BJ (cell line): ENCODE measurements around the gene ZW10. TPM values are rescaled to one million over a fixed set of nuclear protein-coding genes. Genes with fewer than 3 reads are reported as not detected.

Experiments used
- CTCF ChIA-PET: fragments of 350-600 bp; formaldehyde crosslinking; extraction: SDS; loops from one replicate; lab custom pipeline; 2021; ENCODE audit warnings: antibody characterized with exemption, inconsistent platforms; lab: Yijun Ruan, JAX
- POLR2A ChIA-PET: fragments of 300-600 bp; sonication (Branson Sonifier 250); formaldehyde crosslinking; extraction: SDS; loops from one replicate; lab custom pipeline; 2021; ENCODE audit warnings: antibody characterized with exemption; lab: Charles Lee
- DNase-seq: peaks from one replicate; pipeline ENCODE4 v3.0.0-alpha.2; 2011; ENCODE audit warnings: low read depth
- H3K27me3 ChIP-seq: 2 replicates; pipeline ENCODE4 v1.6.0; 2011; ENCODE audit warnings: low read length; ENCODE audit not compliant: control insufficient read depth, insufficient read depth
- H3K36me3 ChIP-seq: 2 replicates; pipeline ENCODE4 v1.5.1; 2011; ENCODE audit warnings: low read length; ENCODE audit not compliant: control insufficient read depth, insufficient read depth
- H3K4me3 ChIP-seq: 2 replicates; pipeline ENCODE4 v1.5.1; 2011; ENCODE audit warnings: low read depth, mild to moderate bottlenecking, control low read depth, low read length
- CTCF ChIP-seq: IDR thresholded peaks from 2 replicates; pipeline ENCODE4 v1.5.1; 2011; ENCODE audit warnings: low read depth, mild to moderate bottlenecking, control low read depth, inconsistent platforms, low read length, moderate library complexity; ENCODE audit not compliant: insufficient read depth
- polyA plus RNA-seq: library from polyadenylated mRNA; depleted of rRNA; stranded (reverse); fragments of >200 nt; gene quantifications from 2 replicates; pipeline ENCODE4 v1.2.3, GENCODE V29; 2011

Gene ZW10
- polyA plus RNA-seq, 1 experiment: 6.3 TPM

DNA sequence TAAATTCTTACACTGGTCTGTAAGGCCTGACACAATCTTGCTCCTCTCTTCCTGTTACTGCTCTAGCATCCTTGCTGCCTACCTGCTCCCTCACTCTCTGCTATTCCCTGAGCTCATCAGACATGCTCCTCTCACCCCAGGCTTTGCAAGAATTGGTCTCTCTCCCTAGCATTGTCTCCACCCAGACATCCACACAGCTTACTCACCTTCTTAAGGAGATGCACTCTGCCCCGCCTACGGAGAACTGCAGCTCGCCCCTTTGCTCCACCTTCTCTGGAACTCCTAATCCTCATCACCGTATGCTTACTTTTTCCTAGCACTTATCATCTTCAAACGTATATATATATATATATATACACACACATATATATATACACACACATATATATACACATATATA is 44.0 kb downstream of the ZW10 start:
- CTCF ChIA-PET: interaction anchor here (0.9 to 7.6 kb wide), 12 partner anchors 10 to 425 kb away, joined by 3 to 89 read pairs (median 4); partner anchors contain the start of gene TTC12
- no peak for TF ChIP-seq CTCF
- POLR2A ChIA-PET: no interaction called here
- DNase-seq: no peak
- Histone ChIP-seq H3K36me3 (no peaks in the 10 kb centered on the region; the same call in 1 of the 2 replicates), H3K27me3 (no peaks in the 10 kb centered on the region), H3K4me3 (no peak overlapping the region)

DNA sequence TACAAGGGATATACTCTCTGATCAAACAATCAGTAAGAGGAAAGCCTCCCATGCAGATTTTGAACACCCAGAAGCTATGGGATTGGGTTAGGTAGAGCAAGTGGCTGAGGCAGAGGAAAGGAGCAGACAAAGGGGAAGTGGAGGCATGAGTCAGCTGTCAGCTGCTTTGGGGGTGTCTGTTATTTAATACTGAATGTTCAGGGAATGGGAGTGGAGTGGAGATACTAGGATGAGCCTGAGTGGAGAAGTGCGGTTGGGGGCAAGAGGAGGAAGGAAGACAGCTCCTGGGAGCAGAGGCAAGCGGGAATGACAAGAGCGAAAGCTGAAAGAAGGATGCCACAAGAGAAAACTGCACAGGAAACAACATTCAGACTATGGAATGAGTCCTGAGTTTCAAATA is 44.7 kb downstream of the ZW10 start:
- H3K4me3 ChIP-seq: no peak overlapping the region

DNA sequence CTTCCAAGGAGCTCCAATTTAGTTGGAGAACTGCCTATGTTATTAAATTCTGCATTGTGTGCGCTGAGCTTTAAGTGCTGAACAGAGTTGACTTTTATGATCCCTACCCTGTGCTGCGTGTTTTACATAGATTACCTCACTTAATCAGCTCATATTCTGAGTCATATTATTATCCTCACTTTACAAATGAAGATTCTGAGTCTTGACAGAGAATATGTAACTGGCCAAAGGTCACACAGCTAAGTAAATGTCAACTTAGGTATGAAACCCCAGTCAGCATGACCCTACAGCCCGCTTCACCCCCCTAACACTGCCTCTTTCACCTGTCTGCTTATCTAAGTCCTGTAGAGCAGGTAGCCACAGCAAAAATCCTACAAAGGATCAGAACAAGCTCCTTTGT is 47.6 kb downstream of the ZW10 start:
- CTCF ChIA-PET: interaction anchor here (1.0 kb wide), 1 partner anchor 168 kb away, joined by 3 read pairs; no protein-coding TSS in a partner anchor
- POLR2A ChIA-PET: interaction anchor here (0.8 kb wide), 1 partner anchor 16 kb away, joined by 10 read pairs; no protein-coding TSS in a partner anchor
- H3K27me3 ChIP-seq: no peaks in the 10 kb centered on the region
- no peak for TF ChIP-seq CTCF
- DNase-seq: no peak
- no peaks in the 10 kb centered on the region for H3K36me3 ChIP-seq
- no peak overlapping the region for H3K4me3 ChIP-seq

More for the DNA sequence above, 44.7 kb downstream of the ZW10 start:
- no peak for TF ChIP-seq CTCF
- Histone ChIP-seq H3K36me3 (no peaks in the 10 kb centered on the region; the same call in 1 of the 2 replicates), H3K27me3 (no peaks in the 10 kb centered on the region)
- ChIA-PET CTCF (interaction anchor here (0.6 to 7.6 kb wide), 6 partner anchors 9 to 424 kb away, joined by 3 to 89 read pairs (median 4); no protein-coding TSS in a partner anchor), POLR2A (no interaction called here)
- no peak for DNase-seq

DNA sequence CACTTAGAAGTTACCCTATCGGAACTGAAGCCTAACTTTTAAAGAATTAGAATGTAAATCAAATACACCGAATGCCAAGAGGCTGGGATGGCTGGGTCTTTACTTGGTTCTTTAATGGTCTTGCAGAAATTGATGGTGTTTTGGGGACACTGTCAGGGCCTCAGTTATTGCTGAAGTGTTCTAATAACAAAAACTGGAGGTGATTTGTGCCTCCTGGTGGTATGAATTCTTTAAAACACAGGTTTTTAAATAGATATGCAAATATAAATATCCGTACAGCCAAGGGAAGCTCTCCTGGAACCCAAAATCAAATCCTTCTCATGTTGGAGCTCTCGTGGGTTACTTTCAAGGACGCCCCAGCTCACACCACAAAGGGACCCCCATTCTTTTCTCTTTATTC is 48.1 kb downstream of the ZW10 start:
- Histone ChIP-seq H3K27me3 (no peaks in the 10 kb centered on the region), H3K36me3 (no peaks in the 10 kb centered on the region), H3K4me3 (no peak overlapping the region)
- ChIA-PET CTCF (interaction anchor here (0.7 to 1.0 kb wide), 2 partner anchors 167 to 420 kb away, joined by 3 to 4 read pairs; no protein-coding TSS in a partner anchor), POLR2A (interaction anchor here (0.8 kb wide), 1 partner anchor 16 kb away, joined by 10 read pairs; no protein-coding TSS in a partner anchor)
- TF ChIP-seq CTCF: no peak
- no peak for DNase-seq

DNA sequence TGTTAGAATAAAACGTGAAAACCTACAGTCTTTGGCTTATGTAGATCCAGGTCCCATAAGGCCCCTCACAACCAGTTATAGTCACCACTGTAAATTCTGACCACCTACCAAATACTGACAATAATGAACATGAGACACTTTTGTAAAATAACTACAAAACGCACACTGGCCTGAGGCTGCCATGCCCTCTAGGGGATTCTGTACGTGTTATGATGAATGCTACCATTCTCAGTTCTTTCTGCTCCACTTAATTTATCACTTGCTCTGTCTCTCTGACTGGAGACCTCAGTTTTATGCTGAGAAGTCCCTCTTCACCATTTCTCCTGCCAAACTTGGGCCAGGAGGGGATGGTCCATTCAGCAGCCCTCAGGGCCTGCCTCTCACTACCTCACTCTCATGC is 48.7 kb downstream of the ZW10 start:
- no peak for DNase-seq
- H3K36me3 ChIP-seq: no peaks in the 10 kb centered on the region
- TF ChIP-seq CTCF: no peak
- H3K27me3 ChIP-seq: no peaks in the 10 kb centered on the region
- ChIA-PET CTCF (interaction anchor here (1.0 kb wide), 1 partner anchor 167 kb away, joined by 3 read pairs; no protein-coding TSS in a partner anchor), POLR2A (no interaction called here)
- no peak overlapping the region for H3K4me3 ChIP-seq
